DOHH2 (cell line): Measurements from ENCODE around the gene KIRREL3.
"Not testable (repeated sequence)": the region's sequence is repeated elsewhere in the genome, so short reads cannot be mapped to it uniquely, and the experiment has no call there.

Source experiments
- H3F3A ChIP-seq: fragments of 200-600 bp; sonication (generic), shearing (Covaris generic); 2 replicates; pipeline ENCODE4 v1.6.0; 2016; ENCODE audit warnings: antibody characterized with exemption, mild to moderate bottlenecking; ENCODE audit not compliant: control insufficient read depth, insufficient read depth
- H3K27ac ChIP-seq: fragments of 200-600 bp; sonication (generic); 2 replicates; pipeline ENCODE4 v1.5.1; 2014; ENCODE audit warnings: low read depth, mild to moderate bottlenecking, low read length, moderate library complexity
- H3K27me3 ChIP-seq: fragments of 200-600 bp; sonication (generic); 2 replicates; pipeline ENCODE4 v1.6.1; 2014; ENCODE audit warnings: mild to moderate bottlenecking, low read length, mixed read lengths; ENCODE audit not compliant: control insufficient read depth
- H3K36me3 ChIP-seq: fragments of 200-600 bp; sonication (generic); 2 replicates; pipeline ENCODE4 v1.6.1; 2014; ENCODE audit warnings: mild to moderate bottlenecking, low read length, moderate library complexity, mixed read lengths; ENCODE audit not compliant: control insufficient read depth
- H3K4me1 ChIP-seq: fragments of 200-600 bp; sonication (generic); 2 replicates; pipeline ENCODE4 v1.6.1; 2014; ENCODE audit warnings: mild to moderate bottlenecking, low read length, mixed read lengths; ENCODE audit not compliant: control insufficient read depth
- H3K4me2 ChIP-seq: fragments of 200-600 bp; sonication (generic); 2 replicates; pipeline ENCODE4 v1.6.0; 2014; ENCODE audit warnings: mild to moderate bottlenecking, low read length, moderate library complexity
- H3K4me3 ChIP-seq: fragments of 200-600 bp; sonication (generic); 2 replicates; pipeline ENCODE4 v1.5.1; 2014; ENCODE audit warnings: mild to moderate bottlenecking, low read length, mixed read lengths
- H3K79me2 ChIP-seq: fragments of 200-600 bp; sonication (generic); 2 replicates; pipeline ENCODE4 v1.6.1; 2014; ENCODE audit warnings: mild to moderate bottlenecking, low read length, mixed read lengths; ENCODE audit not compliant: control insufficient read depth
- H3K9me2 ChIP-seq: fragments of 200-600 bp; sonication (generic); replicated peaks from 2 replicates; pipeline ENCODE4 v1.6.1; 2014; ENCODE audit warnings: mild to moderate bottlenecking, low read length, mixed read lengths; ENCODE audit not compliant: control insufficient read depth
- H3K9me3 ChIP-seq: fragments of 200-600 bp; sonication (generic); 2 replicates; pipeline ENCODE4 v1.6.1; 2014; ENCODE audit warnings: antibody characterized with exemption, low read length, mixed read lengths; ENCODE audit not compliant: control insufficient read depth, insufficient read depth
- H4K20me1 ChIP-seq: fragments of 200-600 bp; sonication (generic); 2 replicates; pipeline ENCODE4 v1.6.0; 2014; ENCODE audit warnings: low read depth, mild to moderate bottlenecking, antibody characterized with exemption, low read length, moderate library complexity; ENCODE audit not compliant: control insufficient read depth, insufficient read depth
- CTCF ChIP-seq: fragments of 200-600 bp; sonication (generic); IDR thresholded peaks from one replicate; pipeline ENCODE4 v1.5.1; 2014; ENCODE audit warnings: antibody characterized with exemption, mild to moderate bottlenecking, low read depth, low read length; ENCODE audit not compliant: poor library complexity, severe bottlenecking
- EZH2phosphoT487 ChIP-seq: fragments of 200-600 bp; sonication (generic); IDR thresholded peaks from 2 replicates; pipeline ENCODE4 v1.6.1; 2017; ENCODE audit warnings: borderline replicate concordance, mild to moderate bottlenecking, antibody characterized with exemption, low read length, moderate library complexity, mixed read lengths

Gene KIRREL3

GRCh38 chr11:126378763-126379162, 621.8 kb downstream of the KIRREL3 start:
- Histone ChIP-seq H3K4me1 (no peaks in the 10 kb centered on the region), H3K9me3 (no peaks in the 10 kb centered on the region), H3F3A (no peaks in the 10 kb centered on the region), H3K79me2 (no peaks in the 10 kb centered on the region), H4K20me1 (no peaks in the 10 kb centered on the region), H3K4me3 (no peak overlapping the region), H3K27ac (no peak overlapping the region), H3K4me2 (no peak overlapping the region), H3K9me2 (no peaks in the 10 kb centered on the region), H3K27me3 (no peaks in the 10 kb centered on the region), H3K36me3 (no peaks in the 10 kb centered on the region)
- no peak for TF ChIP-seq CTCF
- no peak for TF ChIP-seq EZH2phosphoT487

GRCh38 chr11:126375726-126376125, 624.8 kb downstream of the KIRREL3 start:
- TF ChIP-seq EZH2phosphoT487 (no peak), CTCF (no peak)
- no peaks in the 10 kb centered on the region for H3F3A ChIP-seq
- H3K27me3 ChIP-seq, result no peaks in the 10 kb centered on the region
- no peaks in the 10 kb centered on the region for H3K9me2 ChIP-seq
- no peak overlapping the region for H3K4me2 ChIP-seq
- no peak overlapping the region for H3K4me3 ChIP-seq
- no peak overlapping the region for H3K27ac ChIP-seq
- no peaks in the 10 kb centered on the region for H3K4me1 ChIP-seq
- H4K20me1 ChIP-seq, result no peaks in the 10 kb centered on the region
- H3K36me3 ChIP-seq, result no peaks in the 10 kb centered on the region
- H3K79me2 ChIP-seq, result no peaks in the 10 kb centered on the region
- no peaks in the 10 kb centered on the region for H3K9me3 ChIP-seq

- H3K27me3 ChIP-seq, H3K9me3 ChIP-seq, H3K27ac ChIP-seq, H4K20me1 ChIP-seq, H3K9me2 ChIP-seq, H3K4me3 ChIP-seq, H3F3A ChIP-seq, H3K4me2 ChIP-seq, H3K36me3 ChIP-seq, H3K4me1 ChIP-seq, H3K79me2 ChIP-seq: not testable (repeated sequence)
Observed at GRCh38 chr11:126374562-126375300, 625.8 kb downstream of the KIRREL3 start.

- not testable (repeated sequence) for H3K27me3 ChIP-seq, H3K9me2 ChIP-seq, H3F3A ChIP-seq, H3K79me2 ChIP-seq, H4K20me1 ChIP-seq, H3K4me2 ChIP-seq, H3K9me3 ChIP-seq, H3K36me3 ChIP-seq, H3K27ac ChIP-seq, H3K4me3 ChIP-seq
- H3K4me1 ChIP-seq, result peaks cover 11% of the 10 kb centered on the region
Observed at GRCh38 chr11:126373389-126374066, 627.0 kb downstream of the KIRREL3 start.
